ENCODE data around the gene DNPEP. TPM values are rescaled to one million over a fixed set of nuclear protein-coding genes. Genes with fewer than 3 reads are reported as not detected.
A peak's percentile ranks its signal among the peaks of the same experiment; 100 is the strongest.

The DNPEP gene
- total RNA-seq, 2 experiments from 2014 or later, result 39.3 to 63.6 TPM

DNA sequence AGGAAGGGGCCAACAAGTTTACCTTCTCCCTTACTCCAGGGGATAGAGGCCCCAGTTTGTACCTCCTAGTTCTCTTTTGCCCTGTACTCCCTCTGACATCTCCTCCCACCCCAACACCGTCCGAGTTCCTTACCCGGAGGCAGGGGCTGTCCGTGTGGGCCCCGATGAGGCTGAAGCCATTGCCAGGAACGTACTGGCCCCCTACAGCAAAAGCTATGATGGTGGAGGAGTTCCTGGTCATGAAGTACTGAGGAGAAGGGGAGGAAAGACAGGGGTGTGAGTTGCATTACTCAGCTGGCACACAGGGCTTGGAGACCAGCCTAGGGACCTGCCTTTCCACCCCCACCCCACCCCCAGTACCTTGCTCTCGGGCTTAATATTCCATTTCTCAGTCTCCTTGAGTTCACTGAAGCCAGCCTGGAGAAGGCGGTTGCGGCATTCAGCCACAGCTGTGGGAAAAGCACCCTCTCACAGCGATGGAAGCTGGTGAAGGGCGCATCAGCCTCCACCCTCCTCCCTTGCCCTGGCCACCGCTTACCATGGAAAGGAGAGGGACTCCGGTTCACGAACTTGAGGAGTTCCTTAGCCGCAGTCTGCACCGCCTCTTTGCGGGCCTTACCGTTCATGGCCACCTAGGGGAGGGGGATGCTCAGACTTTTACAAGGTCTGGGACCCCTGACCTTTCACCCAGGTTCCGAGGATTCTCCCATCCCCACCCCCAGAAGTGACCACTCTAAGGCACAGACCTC is 1.0 kb downstream of the DNPEP start:
- DNase-seq (ENCODE audit: low spot score), result peak; percentile 6
- peak overlapping the region; percentile 3 for H3K27ac ChIP-seq (ENCODE audit: low read depth, low read length, poor library complexity, severe bottlenecking)
- no TSS peak for BruUV-seq (replicated peaks)
- peak overlapping the region; percentile 89 for H3K4me2 ChIP-seq (ENCODE audit: low read length)
- ChIA-PET POLR2A (interaction anchor here (0.6 to 1.2 kb wide), 2 partner anchors 108 to 123 kb away, joined by 4 to 5 read pairs; no protein-coding TSS in a partner anchor), CTCF (ENCODE audit: unreplicated experiment) (interaction anchor here (0.6 kb wide), 1 partner anchor 105 kb away, joined by 8 read pairs; no protein-coding TSS in a partner anchor)
- peaks cover 36% of the 10 kb centered on the region for H3K36me3 ChIP-seq (ENCODE audit: insufficient read depth, low read length)
- no peaks in the 10 kb centered on the region for H3K9me2 ChIP-seq (ENCODE audit: insufficient read depth, low read length)
- H4K20me1 ChIP-seq (ENCODE audit: insufficient read depth, low read length), result no peaks in the 10 kb centered on the region
- peak overlapping the region; percentile 81 for H3K4me3 ChIP-seq (ENCODE audit: low read depth, low read length, poor library complexity, severe bottlenecking)
- no peaks in the 10 kb centered on the region for H3K9me3 ChIP-seq (ENCODE audit: low read length)
- intact Hi-C loops (cut with micrococcal nuclease; ENCODE audit: unreplicated experiment), result loop anchor here (5.0 kb wide), 3 partner anchors 156 to 211 kb away; partner anchors contain the start of genes CHPF, CNPPD1, RETREG2 and STK11IP
- no peaks in the 10 kb centered on the region; the same call in 1 of the 2 replicates for H3K79me2 ChIP-seq (ENCODE audit: insufficient read depth, low read depth, low read length)
- peaks cover 15% of the 10 kb centered on the region for H3K4me1 ChIP-seq (ENCODE audit: insufficient read depth, low read length, poor library complexity, severe bottlenecking)
- H2AFZ ChIP-seq (ENCODE audit: low read length), result peak overlapping the region; percentile 63; the same call in 1 of the 2 replicates
- no peak for TF ChIP-seq EZH2phosphoT487 (IDR thresholded peaks at IDR 0.05; ENCODE audit: borderline replicate concordance, low read depth, low read length)

GRCh38 chr2:219385958-219386520 is 1.7 kb downstream of the DNPEP start:
- intact Hi-C loops (cut with micrococcal nuclease; ENCODE audit: unreplicated experiment), result loop anchor here (5.0 kb wide), 3 partner anchors 156 to 211 kb away; partner anchors contain the start of genes CHPF, CNPPD1, RETREG2 and STK11IP
- Histone ChIP-seq H3K9me2 (ENCODE audit: insufficient read depth, low read length) (no peaks in the 10 kb centered on the region), H3K4me2 (ENCODE audit: low read length) (peak overlapping the region; percentile 89; the same call in 1 of the 2 replicates), H3K4me1 (ENCODE audit: insufficient read depth, low read length, poor library complexity, severe bottlenecking) (peaks cover 15% of the 10 kb centered on the region), H4K20me1 (ENCODE audit: insufficient read depth, low read length) (no peaks in the 10 kb centered on the region), H3K79me2 (ENCODE audit: insufficient read depth, low read depth, low read length) (no peaks in the 10 kb centered on the region; the same call in 1 of the 2 replicates), H3K4me3 (ENCODE audit: low read depth, low read length, poor library complexity, severe bottlenecking) (no peak overlapping the region), H3K36me3 (ENCODE audit: insufficient read depth, low read length) (peaks cover 42% of the 10 kb centered on the region), H3K9me3 (ENCODE audit: low read length) (no peaks in the 10 kb centered on the region), H2AFZ (ENCODE audit: low read length) (no peak overlapping the region), H3K27ac (ENCODE audit: low read depth, low read length, poor library complexity, severe bottlenecking) (no peak overlapping the region)
- TF ChIP-seq CTCF (conservative IDR thresholded peaks at IDR 0.05; ENCODE audit: low read length), result no peak
- no peak for TF ChIP-seq EZH2phosphoT487 (IDR thresholded peaks at IDR 0.05; ENCODE audit: borderline replicate concordance, low read depth, low read length)
- POLR2A ChIA-PET, result no interaction called here
- CTCF ChIA-PET (ENCODE audit: unreplicated experiment), result no interaction called here
- BruUV-seq (replicated peaks), result no TSS peak
- DNase-seq (ENCODE audit: low spot score), result no peak

DNA sequence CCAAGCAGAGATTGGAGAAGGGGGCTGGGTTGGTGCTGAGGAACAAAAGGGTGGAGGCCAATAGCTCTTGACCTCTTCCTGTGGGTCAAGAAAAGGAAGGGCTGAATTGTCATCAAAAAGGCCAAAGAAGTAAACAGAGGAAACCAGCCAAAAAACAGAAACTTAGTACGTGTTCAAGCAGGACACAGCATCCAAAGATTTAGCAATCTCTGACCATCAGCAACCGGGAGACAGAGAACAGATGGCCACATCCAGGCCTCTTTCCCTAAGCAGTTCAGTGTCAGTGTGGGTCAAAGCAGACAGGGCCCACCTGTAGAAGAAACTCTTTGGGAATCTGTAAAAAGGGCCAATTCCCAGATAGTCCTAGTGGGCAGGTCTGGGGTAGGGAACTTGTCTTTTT is 2.9 kb downstream of the DNPEP start:
- peaks cover 15% of the 10 kb centered on the region for H3K4me1 ChIP-seq (ENCODE audit: insufficient read depth, low read length, poor library complexity, severe bottlenecking)
- H3K9me3 ChIP-seq (ENCODE audit: low read length), result no peaks in the 10 kb centered on the region
- DNase-seq (ENCODE audit: low spot score), result no peak
- H3K9me2 ChIP-seq (ENCODE audit: insufficient read depth, low read length), result no peaks in the 10 kb centered on the region
- H3K4me3 ChIP-seq (ENCODE audit: low read depth, low read length, poor library complexity, severe bottlenecking), result no peak overlapping the region
- ChIA-PET CTCF (ENCODE audit: unreplicated experiment) (no interaction called here), POLR2A (no interaction called here)
- TF ChIP-seq EZH2phosphoT487 (IDR thresholded peaks at IDR 0.05; ENCODE audit: borderline replicate concordance, low read depth, low read length), result no peak
- no peak for TF ChIP-seq CTCF (conservative IDR thresholded peaks at IDR 0.05; ENCODE audit: low read length)
- no peak overlapping the region for H2AFZ ChIP-seq (ENCODE audit: low read length)
- intact Hi-C loops (cut with micrococcal nuclease; ENCODE audit: unreplicated experiment), result loop anchor here (5.0 kb wide), 3 partner anchors 157 to 212 kb away; partner anchors contain the start of genes CHPF, CNPPD1, RETREG2 and STK11IP
- H4K20me1 ChIP-seq (ENCODE audit: insufficient read depth, low read length), result no peaks in the 10 kb centered on the region
- H3K79me2 ChIP-seq (ENCODE audit: insufficient read depth, low read depth, low read length), result no peaks in the 10 kb centered on the region; the same call in 1 of the 2 replicates
- BruUV-seq (replicated peaks), result TSS peak; percentile 40
- H3K27ac ChIP-seq (ENCODE audit: low read depth, low read length, poor library complexity, severe bottlenecking), result no peak overlapping the region
- no peak overlapping the region for H3K4me2 ChIP-seq (ENCODE audit: low read length)
- H3K36me3 ChIP-seq (ENCODE audit: insufficient read depth, low read length), result peaks cover 49% of the 10 kb centered on the region

All from OCI-LY7 (cell line).